GM19463 (cell line): ENCODE measurements around the gene UTP20.

Source experiments
- ATAC-seq: cut with Tn5 transposase; IDR thresholded peaks from one replicate; pipeline ENCODE4 v1.9.1; 2021; ENCODE audit warnings: mild to moderate bottlenecking, moderate library complexity; ENCODE audit not compliant: unreplicated experiment

Gene UTP20

GRCh38 chr12:101430456-101430855 is 150.6 kb downstream of the UTP20 start:
- no peak for ATAC-seq

GRCh38 chr12:101436136-101436535 is 156.2 kb downstream of the UTP20 start:
- ATAC-seq, result no peak
